HL-60/S4 treated with retinoic acid at 250 ng/mL for 4 days and 3 days (cell line): Measurements from ENCODE around the gene ACER3.
"Not testable (repeated sequence)": the region's sequence is repeated elsewhere in the genome, so short reads cannot be mapped to it uniquely, and the experiment has no call there.

Experiments
- in situ Hi-C: fragments of 300-500 bp; cut with MboI; formaldehyde crosslinking; loops from 2 replicates; pipeline ENCODE4 v1.7.0; 2022; ENCODE audit warnings: low sequenced_read_pairs

Gene ACER3

DNA sequence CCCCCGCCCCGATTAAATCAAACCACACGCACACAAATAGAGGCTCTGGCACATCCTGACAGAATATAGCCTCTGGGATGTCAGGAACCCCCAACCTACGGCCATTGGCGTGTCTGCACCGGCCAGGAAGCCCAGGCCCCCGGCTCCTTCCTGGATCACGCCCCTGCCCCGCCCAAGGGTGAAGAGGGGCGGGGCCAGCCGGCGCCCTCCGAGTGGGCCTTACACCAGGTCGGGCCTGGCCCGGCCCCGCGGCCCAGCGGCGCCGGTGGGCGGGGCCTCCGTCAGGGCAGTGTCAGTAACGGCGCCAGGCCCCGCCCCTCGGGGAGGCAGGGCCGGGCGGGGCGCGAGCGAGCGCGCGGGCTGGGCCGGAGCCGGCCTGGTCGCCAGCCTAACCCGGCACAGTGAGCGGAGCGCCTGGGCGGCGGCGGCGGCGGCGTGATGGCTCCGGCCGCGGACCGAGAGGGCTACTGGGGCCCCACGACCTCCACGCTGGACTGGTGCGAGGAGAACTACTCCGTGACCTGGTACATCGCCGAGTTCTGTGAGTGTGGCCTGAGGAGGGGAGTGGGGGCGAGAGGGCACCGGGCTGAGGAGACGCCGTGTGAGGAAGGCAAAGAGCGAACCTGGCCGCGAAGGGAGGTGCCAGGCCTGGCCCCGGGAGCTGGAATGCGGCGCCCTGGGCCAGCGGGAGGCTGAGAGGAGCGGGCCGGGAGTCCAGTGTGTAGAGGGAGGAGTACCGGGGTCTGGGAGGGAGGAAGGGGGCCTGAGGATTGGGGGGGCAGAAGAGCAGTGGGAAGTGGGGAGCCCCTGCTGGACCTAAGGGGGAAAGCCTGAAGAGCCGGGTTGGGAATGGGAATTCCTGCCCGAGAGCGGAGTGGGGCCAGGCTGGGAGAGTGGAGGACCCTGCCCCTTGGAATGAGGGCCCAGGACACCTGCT lies at the start of gene ACER3:
Gene ACER3, plus strand, starts transcription at position 380 of the 937 bp plus-strand sequence. Its CDS starts 59 bp downstream, at position 439.
- in situ Hi-C loops: no loop called here

DNA sequence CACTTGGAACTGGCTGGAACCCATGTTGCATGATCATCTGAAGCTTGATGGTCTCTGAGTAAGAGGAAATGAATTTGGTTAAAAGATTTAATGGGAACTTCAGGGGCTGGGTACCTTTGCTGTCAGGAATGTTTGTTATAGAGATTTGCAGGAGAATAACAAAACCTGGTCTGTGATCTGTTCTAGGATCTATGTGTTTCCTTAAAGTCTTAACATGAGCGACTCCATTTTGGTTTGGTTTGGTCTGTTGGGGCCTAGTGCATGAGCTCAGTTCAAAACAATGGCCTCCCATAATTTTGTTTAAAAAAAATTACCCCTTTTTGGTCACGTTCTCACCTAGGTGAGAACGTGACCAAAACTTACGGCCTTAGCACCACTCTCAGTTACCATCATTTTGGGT lies 49.5 kb upstream of the ACER3 start:
- in situ Hi-C loops: loop anchor here (10.0 kb wide), 1 partner anchor 104 kb away; no protein-coding TSS in a partner anchor

DNA sequence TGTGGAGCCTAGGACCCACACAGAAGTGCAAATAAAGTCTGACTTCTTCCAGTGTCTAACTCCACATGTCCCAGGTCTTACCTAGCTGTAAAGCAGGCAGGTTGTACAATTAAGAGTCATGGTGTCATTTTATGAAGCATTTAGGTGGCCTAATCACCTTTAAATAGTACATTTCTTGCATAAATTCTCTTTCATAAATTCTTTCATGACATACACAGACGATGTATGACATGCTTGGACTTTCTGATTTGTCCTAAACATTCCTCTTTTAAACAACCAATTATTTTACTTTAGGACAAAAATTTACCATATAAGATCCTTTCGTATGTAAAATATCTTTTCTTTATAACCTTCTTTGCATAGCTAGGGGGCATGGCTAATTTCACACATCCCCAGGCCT lies 46.3 kb upstream of the ACER3 start:
- in situ Hi-C loops: loop anchor here (10.0 kb wide), 1 partner anchor 100 kb away; no protein-coding TSS in a partner anchor

DNA sequence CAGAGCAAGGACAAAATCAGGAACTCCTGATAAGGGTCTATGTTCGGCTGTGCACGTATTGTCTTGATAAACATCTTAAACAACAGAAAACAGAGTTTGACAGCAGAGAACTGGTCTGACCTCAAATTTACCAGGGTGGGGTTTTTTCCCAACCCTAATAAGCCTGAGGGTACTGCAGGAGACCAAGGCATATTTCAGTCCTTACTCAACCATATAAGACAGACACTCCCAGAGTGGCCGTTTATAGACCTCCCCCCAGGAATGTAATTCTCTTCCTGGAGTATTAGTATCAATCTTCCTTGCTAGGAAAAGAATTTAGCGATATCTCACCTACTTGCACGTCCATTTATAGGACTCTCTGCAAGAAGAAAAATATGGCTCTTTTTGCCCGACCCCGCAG lies 45.0 kb upstream of the ACER3 start:
- in situ Hi-C loops: loop anchor here (10.0 kb wide), 1 partner anchor 99 kb away; no protein-coding TSS in a partner anchor

DNA sequence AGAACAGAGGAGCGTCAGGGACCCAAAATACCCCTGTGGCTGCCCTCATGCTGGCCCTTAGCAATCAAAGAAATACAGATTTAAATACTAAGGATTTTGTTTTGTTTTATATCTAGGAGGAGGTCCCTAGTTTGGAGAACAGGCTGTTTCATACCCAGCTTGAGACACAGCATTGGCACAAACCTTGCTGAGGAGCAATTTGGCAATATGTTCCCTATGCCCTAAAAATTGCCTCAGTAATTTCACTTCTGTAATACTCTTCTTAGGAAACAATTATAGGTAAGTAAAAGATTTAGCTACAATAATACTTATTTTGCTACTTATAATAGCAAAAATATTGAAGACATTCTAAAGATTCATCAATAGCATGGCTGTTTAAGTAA lies 40.5 kb upstream of the ACER3 start:
- in situ Hi-C loops: no loop called here

DNA sequence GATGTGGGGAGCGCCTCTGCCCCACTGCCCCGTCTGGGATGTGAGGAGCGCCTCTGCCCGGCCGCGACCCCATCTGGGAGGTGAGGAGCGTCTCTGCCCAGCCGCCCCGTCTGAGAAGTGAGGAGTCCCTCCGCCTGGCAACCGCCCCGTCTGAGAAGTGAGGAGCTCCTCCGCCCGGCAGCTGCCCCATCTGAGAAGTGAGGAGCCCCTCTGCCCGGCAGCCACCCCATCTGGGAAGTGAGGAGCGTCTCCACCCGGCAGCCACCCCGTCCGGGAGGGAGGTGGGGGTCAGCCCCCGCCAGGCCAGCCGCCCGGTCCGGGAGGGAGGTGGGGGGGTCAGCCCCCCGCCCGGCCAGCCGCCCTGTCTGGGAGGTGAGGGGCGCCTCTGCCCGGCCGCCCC lies 39.3 kb upstream of the ACER3 start:
- in situ Hi-C loops: not testable (repeated sequence)

DNA sequence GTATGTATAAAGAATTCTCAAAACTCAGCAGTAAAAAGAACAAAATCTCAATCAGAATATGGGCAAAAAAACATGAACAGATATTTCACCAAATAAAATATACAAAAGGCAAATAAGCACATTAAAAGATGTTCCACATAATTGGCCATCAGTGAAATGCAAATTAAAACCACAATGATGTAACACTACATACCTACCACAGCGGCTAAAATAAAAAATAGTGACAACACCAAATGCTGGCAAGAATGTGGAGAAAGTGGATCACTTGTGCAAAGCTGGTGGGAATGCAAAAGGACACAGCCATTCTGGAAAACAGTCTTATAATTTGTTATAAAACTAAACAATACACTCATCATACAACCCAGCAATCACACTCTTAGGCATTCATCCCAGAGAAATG lies 38.3 kb upstream of the ACER3 start:
- in situ Hi-C loops: no loop called here

DNA sequence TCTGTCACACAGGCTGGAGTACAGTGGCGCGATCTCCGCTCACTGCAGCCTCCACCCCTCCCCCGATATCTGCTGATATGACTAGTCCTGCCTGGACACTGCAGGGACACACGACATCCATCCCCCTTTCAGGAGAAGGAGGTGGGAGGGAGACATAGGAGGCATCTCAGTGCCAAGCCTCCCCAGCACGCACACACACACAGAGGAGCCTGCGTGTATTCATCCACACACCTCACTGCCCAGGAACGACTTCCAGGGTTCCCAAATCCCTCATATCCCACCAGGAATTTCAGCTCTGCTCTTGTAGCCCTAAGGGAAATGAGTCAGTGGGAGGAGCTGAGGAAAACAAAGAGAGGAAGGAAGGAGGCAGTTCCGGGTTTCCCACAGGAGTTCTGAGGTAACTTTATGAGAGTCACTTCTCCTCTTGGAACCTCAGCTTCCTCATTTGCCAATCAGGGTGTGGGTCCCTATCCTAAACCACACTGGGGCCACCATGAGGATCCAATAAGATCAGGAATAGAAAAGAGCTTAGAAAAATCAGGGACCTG lies 37.2 kb upstream of the ACER3 start:
- in situ Hi-C loops: no loop called here

DNA sequence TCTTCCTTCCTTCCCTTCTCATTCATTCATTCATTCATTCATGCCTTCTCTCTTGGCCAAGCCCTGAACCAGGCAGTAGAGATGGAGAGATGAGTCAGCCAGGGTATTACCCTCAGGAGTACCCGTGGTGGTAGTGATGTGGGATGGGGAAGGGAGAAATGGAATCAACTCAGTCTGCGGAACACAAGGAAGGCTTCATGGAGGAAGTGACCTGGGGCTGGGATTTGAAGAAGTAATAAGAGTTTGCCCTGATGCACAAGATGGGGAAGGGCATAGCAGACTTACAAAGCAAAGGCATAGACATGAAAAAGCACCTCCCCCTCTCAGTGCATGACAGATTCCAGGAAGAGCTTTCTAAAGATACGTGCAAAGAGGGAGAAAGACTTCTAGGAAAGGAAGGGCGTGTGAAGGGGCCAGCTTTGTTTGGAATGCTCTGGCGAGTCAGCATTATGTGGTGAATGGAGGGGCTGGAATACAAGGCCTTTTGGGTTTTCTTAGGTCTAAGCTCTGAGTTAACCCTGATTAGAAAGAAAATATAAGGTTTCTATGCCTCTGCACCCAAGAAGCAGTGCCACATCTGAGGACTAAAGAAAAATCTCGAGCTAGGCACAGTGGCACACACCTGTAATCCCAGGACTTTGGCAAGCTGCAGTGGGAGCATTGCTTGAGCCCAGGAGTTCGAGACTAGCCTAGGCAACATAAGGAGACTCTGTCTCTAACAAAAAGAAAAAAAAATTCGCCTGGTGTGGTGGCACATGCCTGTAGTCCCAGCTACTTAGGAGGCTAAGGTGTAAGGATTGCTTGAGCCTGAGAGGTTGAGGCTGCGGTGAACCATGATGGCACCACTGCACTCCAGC lies 36.4 kb upstream of the ACER3 start:
- in situ Hi-C loops: no loop called here

DNA sequence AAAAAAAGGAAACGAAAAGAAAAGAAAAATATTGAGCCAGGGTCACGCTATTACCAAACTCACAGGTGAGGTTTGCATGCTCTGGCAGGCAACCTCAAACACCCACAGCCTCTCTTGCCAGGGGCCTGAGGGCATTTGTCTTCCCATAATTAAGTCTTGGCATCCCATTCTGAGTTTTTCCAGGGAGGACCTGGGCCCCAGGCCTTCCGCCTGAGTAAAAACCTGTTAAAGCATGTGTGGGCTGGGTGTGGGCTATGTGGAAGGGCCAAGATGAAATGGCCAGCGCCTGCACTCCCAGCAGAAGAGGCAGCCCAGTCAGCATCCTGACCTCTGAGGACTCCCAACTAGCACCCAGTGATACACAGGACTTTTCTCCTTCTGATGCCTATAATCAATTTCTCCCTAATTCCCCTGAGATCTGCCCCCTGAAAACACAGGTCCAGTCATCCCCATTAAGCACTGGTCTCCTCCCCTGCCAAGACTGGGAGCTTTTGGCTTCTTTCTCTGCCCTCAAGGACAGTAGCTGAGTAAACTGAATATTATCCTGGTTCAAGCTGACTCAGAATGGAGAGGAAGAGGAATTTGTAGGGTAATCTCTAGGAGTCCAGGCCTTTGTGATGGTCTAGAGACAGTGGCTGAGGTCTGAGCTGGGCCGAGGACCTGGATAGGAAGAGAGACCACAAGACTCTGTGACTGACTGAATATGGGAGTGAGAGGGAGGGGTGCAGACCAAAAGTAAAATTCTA lies 35.6 kb upstream of the ACER3 start:
- in situ Hi-C loops: no loop called here

DNA sequence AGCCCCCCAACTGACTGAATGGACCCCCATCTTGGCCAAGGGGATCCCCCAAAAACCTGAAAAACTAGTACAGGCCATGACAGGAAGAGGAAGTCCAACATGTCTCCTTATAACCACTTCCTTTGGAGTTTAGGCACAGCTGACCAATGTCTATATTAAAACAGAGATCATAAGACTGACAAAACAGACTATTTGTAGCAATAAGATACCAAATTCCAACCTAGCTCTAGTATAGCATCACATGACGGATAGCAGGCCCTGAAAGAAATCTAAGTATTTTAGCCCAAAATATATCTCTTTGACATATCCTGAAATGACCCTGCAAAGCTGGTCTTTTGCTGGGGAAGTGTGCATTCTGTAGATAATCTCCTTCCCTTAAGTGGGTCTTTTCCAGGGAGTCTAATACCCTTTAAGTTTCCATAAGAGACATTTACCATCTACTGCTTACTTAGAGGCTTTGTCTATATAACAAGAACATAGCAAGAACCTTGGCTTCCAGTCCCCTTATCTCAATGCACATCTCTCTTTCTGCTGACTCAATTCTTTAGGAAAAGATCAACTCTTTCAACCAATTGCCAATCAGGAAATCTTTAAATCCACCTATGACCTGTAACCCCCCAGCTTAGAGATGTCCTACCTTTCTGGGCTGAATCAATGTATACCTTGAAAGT lies 34.9 kb upstream of the ACER3 start:
- in situ Hi-C loops: no loop called here

DNA sequence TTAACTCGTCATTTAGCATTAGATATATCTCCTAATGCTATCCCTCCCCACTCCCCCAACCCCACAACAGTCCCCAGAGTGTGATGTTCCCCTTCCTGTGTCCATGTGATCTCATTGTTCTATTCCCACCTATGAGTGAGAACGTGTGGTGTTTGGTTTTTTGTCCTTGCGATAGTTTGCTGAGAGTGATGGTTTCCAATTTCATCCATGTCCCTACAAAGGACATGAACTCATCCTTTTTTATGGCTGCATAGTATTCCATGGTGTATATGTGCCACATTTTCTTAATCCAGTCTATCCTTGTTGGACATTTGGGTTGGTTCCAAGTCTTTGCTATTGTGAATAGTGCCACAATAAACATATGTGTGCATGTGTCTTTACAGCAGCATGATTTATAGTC lies 34.2 kb upstream of the ACER3 start:
- in situ Hi-C loops: not testable (repeated sequence)

DNA sequence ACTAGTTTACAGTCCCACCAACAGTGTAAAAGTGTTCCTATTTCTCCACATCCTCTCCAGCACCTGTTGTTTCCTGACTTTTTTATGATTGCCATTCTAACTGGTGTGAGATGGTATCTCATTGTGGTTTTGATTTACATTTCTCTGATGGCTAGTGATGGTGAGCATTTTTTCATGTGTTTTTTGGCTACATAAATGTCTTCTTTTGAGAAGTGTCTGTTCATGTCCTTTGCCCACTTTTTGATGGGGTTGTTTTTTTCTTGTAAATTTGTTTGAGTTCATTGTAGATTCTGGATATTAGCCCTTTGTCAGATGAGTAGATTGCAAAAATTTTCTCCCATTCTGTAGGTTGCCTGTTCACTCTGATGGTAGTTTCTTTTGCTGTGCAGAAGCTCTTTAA lies 33.7 kb upstream of the ACER3 start:
- in situ Hi-C loops: not testable (repeated sequence)

DNA sequence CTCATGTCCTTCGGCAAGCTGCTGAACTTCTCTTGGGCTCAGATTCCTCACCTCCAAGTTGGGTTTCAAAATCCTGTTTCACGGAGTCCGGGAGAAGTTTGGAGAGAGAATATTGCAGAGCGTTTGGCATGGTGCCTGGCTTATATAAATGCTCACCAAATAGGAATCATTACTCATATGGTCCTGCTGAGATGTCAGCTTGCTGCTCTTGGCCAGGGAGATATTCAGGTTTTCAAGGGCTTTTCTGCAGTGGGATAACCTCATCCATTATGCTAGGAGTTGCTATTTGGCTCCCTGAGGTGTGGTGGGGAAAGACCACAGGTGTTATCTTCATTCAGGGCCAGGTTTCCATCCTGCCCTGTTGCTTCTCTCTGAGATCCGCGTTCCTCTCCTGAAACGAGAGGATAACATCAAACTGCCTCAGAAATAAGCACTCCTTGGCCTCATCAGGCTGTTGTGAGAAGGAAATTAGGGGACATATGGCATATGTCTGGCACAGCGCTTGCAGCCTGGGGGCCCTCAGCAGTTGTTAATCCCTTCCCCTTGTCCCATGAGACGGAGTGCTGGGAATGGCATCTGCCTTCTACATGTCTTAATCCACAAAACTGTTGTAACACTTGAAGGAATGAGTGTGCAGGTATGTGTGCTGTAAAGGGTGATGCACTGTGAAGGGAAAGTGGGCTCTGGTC lies 29.9 kb upstream of the ACER3 start:
- in situ Hi-C loops: no loop called here

DNA sequence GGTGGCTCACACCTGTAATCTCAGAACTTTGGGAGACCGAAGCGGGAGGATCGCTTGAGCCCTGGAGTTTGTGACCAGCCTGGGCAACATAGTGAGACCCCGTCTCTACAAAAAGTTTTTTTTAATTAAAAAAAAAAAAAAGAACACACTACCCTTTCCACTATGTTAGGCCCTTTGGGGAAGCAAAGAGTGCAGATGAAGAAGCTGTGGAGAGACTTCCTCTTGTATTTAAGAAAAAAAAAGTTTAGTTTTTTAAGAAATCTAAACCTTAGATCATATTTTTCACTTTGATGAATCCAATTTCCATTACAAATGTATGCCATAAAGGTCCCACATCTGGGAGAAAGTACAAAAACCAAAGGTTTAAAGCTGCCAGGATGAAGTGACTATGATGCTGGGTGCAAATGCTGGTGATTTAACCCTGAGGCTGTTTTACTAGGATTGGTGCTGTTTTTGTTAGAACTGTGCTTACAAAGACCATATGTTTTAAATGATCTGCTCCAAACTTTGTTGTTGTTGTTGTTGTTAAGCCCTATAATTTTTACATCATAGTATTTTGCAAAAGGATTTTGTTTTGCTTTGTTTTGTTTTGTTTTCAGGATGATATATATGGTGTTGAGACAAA lies 28.9 kb upstream of the ACER3 start:
- in situ Hi-C loops: no loop called here

DNA sequence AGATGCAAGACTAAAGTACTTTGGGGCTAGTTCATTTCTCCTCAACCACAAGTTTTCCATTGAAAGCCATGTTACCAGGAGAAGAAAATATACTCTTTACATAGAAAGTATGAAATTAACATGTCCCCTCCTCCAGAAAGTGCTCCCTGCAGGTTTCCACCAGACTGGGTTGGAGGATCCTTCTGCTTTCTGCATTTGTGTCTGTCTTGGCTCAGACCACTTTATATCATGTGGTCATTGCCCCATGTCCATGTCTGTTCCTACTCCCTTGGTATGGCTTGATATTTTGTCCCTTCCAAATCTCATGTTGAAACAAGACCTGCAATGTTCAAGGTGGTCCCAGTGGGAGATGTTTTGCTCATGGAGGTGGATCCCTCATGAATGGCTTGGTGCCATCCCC lies 28.4 kb upstream of the ACER3 start:
- in situ Hi-C loops: no loop called here

DNA sequence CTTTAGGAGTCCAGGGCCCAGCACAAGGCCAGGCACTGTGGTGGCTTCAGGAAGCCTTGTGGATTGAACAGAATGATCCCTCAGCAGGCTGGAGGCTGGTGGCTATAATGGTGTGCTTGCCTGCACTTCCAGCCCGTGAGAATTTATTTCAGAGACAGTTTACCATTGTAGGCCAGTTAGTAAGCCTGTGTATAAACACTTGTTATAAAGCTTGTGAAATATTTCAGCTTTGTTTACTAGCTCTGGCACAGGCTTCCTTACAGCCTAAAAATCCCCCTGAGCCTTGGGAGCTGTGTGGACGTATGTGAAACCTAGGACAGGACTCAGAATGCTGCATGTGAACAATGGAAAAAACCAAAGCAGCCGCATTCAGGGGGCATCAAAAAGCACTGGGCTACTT lies 26.6 kb upstream of the ACER3 start:
- in situ Hi-C loops: no loop called here

DNA sequence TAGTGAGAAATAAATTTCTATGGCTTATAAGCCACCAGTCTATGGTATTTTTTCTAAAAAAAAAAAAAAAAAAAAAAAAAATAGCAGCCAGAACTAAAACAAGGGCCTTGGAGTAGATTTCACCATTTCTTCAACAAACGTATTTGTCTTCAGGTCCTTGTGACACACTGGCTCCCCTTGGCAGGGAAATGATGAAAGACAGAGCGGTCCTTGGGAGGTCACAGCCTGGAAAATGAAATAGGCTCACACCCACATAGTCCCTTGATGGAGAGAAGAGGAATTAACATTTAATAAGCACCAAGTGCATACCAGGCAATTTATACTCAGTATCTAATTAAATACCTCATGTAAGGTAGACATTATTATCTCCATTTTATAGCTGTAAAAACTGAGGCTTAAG lies 25.7 kb upstream of the ACER3 start:
- in situ Hi-C loops: no loop called here
